ENCODE results near the gene PBRM1. TPM values are rescaled to one million over a fixed set of nuclear protein-coding genes. Genes with fewer than 3 reads are reported as not detected.

Gene PBRM1
- total and polyA plus RNA-seq, 2 of the 13 experiments (the other 11 are each of a cell fraction or from before 2014, with no cell fraction given): 10.9 to 33.2 TPM

- TF ChIP-seq NPAS2 (CRISPR knock-in tag; IDR thresholded peaks at IDR 0.05; ENCODE audit: borderline replicate concordance): no peak
- 0 out of 2 replicates have a peak, but pooled peaks have one; percentile 5 for TF ChIP-seq AHDC1 (CRISPR knock-in tag; IDR thresholded peaks at IDR 0.05; ENCODE audit: borderline replicate concordance)
- no peak for TF ChIP-seq ZNF589 (CRISPR knock-in tag; conservative IDR thresholded peaks at IDR 0.05)
- TF ChIP-seq ZFP36 (IDR thresholded peaks at IDR 0.05; ENCODE audit: borderline replicate concordance, low read depth, low read length, partially characterized antibody): no peak
- no peak; the same call in 1 of the 2 replicates for TF ChIP-seq ELF3 (CRISPR knock-in tag; IDR thresholded peaks at IDR 0.05)
- 0 out of 2 replicates have a peak, but pooled peaks have one; percentile 67 for TF ChIP-seq SNAPC2 (CRISPR knock-in tag; IDR thresholded peaks at IDR 0.05)
- TF ChIP-seq TBX3 (IDR thresholded peaks at IDR 0.05; ENCODE audit: borderline replicate concordance): no peak
- peak; percentile 50 for TF ChIP-seq ZNF18 (CRISPR knock-in tag; IDR thresholded peaks at IDR 0.05; ENCODE audit: insufficient replicate concordance)
- 0 out of 2 replicates have a peak, but pooled peaks have one; percentile 34 for TF ChIP-seq ELF4 (CRISPR knock-in tag; IDR thresholded peaks at IDR 0.05; ENCODE audit: borderline replicate concordance)
- TF ChIP-seq NR2C2 (CRISPR knock-in tag; IDR thresholded peaks at IDR 0.05; ENCODE audit: borderline replicate concordance): no peak; the same call in none of the 2 replicates
- no peak for TF ChIP-seq ETV6 (CRISPR knock-in tag; conservative IDR thresholded peaks at IDR 0.05)
- peak; percentile 76; the same call in 1 of the 2 replicates for TF ChIP-seq SRY (CRISPR knock-in tag; IDR thresholded peaks at IDR 0.05)
- peak; percentile 89 for TF ChIP-seq ZNF687 (CRISPR knock-in tag; IDR thresholded peaks at IDR 0.05)
- TF ChIP-seq KDM2A (CRISPR knock-in tag; IDR thresholded peaks at IDR 0.05; ENCODE audit: borderline replicate concordance, low read depth): no peak
- TF ChIP-seq ZNF616 (CRISPR knock-in tag; IDR thresholded peaks at IDR 0.05; ENCODE audit: low read depth): no peak
- 0 out of 2 replicates have a peak, but pooled peaks have one; percentile 32 for TF ChIP-seq ZNF34 (CRISPR knock-in tag; IDR thresholded peaks at IDR 0.05; ENCODE audit: borderline replicate concordance)
Measured at GRCh38 chr3:52534281-52535183, 151.2 kb downstream of the PBRM1 start (continued).
